ENCODE data around the gene CCDC180. TPM values are rescaled to one million over a fixed set of nuclear protein-coding genes. Genes with fewer than 3 reads are reported as not detected.

Gene CCDC180
- total RNA-seq, 1 experiment from 2014 or later, result 7.9 TPM

GRCh38 chr9:97319395-97319794 lies 11.9 kb downstream of the CCDC180 start:
- TF ChIP-seq SP1 (IDR thresholded peaks at IDR 0.05; ENCODE audit: low read depth) (no peak), ATF3 (IDR thresholded peaks at IDR 0.05) (no peak), REST (IDR thresholded peaks at IDR 0.05; ENCODE audit: low read depth) (no peak), JUND (IDR thresholded peaks at IDR 0.05) (no peak), EGR1 (IDR thresholded peaks at IDR 0.05; ENCODE audit: low read depth) (no peak), CEBPB (IDR thresholded peaks at IDR 0.05; ENCODE audit: low read depth) (no peak), RAD21 (IDR thresholded peaks at IDR 0.05; ENCODE audit: low read depth) (no peak), SIN3A (IDR thresholded peaks at IDR 0.05; ENCODE audit: low read depth) (no peak), TCF7L2 (IDR thresholded peaks at IDR 0.05; ENCODE audit: borderline replicate concordance, extremely low read depth, insufficient read depth, insufficient read length) (no peak), CBX3 (IDR thresholded peaks at IDR 0.05; ENCODE audit: low read depth) (no peak), FOSL1 (IDR thresholded peaks at IDR 0.05; ENCODE audit: low read depth) (no peak), POLR2AphosphoS5 (IDR thresholded peaks at IDR 0.05; ENCODE audit: low read depth, low read length) (no peak), POLR2A (IDR thresholded peaks at IDR 0.05; ENCODE audit: borderline replicate concordance, extremely low read depth, insufficient read depth, insufficient read length) (no peak)
- TF ChIP-seq, protein P1, sequence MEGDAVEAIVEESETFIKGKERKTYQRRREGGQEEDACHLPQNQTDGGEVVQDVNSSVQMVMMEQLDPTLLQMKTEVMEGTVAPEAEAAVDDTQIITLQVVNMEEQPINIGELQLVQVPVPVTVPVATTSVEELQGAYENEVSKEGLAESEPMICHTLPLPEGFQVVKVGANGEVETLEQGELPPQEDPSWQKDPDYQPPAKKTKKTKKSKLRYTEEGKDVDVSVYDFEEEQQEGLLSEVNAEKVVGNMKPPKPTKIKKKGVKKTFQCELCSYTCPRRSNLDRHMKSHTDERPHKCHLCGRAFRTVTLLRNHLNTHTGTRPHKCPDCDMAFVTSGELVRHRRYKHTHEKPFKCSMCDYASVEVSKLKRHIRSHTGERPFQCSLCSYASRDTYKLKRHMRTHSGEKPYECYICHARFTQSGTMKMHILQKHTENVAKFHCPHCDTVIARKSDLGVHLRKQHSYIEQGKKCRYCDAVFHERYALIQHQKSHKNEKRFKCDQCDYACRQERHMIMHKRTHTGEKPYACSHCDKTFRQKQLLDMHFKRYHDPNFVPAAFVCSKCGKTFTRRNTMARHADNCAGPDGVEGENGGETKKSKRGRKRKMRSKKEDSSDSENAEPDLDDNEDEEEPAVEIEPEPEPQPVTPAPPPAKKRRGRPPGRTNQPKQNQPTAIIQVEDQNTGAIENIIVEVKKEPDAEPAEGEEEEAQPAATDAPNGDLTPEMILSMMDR (IDR thresholded peaks at IDR 0.05 in 2 of 3, conservative IDR thresholded peaks at IDR 0.05 in 1 of 3; ENCODE audit: borderline replicate concordance in 1 of 3, insufficient read depth in 1 of 3, low read depth in 2 of 3, low read length in 2 of 3), result no peak
- TF ChIP-seq, protein P2, sequence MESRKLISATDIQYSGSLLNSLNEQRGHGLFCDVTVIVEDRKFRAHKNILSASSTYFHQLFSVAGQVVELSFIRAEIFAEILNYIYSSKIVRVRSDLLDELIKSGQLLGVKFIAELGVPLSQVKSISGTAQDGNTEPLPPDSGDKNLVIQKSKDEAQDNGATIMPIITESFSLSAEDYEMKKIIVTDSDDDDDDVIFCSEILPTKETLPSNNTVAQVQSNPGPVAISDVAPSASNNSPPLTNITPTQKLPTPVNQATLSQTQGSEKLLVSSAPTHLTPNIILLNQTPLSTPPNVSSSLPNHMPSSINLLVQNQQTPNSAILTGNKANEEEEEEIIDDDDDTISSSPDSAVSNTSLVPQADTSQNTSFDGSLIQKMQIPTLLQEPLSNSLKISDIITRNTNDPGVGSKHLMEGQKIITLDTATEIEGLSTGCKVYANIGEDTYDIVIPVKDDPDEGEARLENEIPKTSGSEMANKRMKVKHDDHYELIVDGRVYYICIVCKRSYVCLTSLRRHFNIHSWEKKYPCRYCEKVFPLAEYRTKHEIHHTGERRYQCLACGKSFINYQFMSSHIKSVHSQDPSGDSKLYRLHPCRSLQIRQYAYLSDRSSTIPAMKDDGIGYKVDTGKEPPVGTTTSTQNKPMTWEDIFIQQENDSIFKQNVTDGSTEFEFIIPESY (IDR thresholded peaks at IDR 0.05; ENCODE audit: extremely low read depth, insufficient replicate concordance, low read length), result no peak
- TF ChIP-seq, protein P3, sequence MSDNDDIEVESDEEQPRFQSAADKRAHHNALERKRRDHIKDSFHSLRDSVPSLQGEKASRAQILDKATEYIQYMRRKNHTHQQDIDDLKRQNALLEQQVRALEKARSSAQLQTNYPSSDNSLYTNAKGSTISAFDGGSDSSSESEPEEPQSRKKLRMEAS (IDR thresholded peaks at IDR 0.05), result no peak
- Histone ChIP-seq H2AFZ (ENCODE audit: low read depth, low read length, poor library complexity, severe bottlenecking) (no peak overlapping the region), H3K36me3 (ENCODE audit: control insufficient read depth in 1 of 2, insufficient read depth in 2 of 2, low read length in 2 of 2) (peaks cover 0 to 4% of the 10 kb centered on the region in 2 experiments; a peak in 3 of 4 replicates), H3K4me2 (ENCODE audit: low read length) (no peak overlapping the region), H3K4me3 (replicated peaks in 1 of 2; ENCODE audit: low read depth in 1 of 2, low read length in 2 of 2) (no peak overlapping the region), H3K9me2 (ENCODE audit: insufficient read depth) (no peaks in the 10 kb centered on the region), H3K9ac (ENCODE audit: low read length) (no peak overlapping the region), H4K20me1 (ENCODE audit: insufficient read depth) (no peaks in the 10 kb centered on the region), H3K27ac (ENCODE audit: low read depth, low read length) (no peak overlapping the region), H3K4me1 (ENCODE audit: control insufficient read depth in 1 of 2, insufficient read depth in 2 of 2, low read length in 2 of 2) (no peaks in the 10 kb centered on the region), H3K9me3 (ENCODE audit: control insufficient read depth in 1 of 2, insufficient read depth in 1 of 2, low read depth in 1 of 2, low read length in 2 of 2) (no peaks in the 10 kb centered on the region), H3K27me3 (ENCODE audit: insufficient read depth, low read length) (no peaks in the 10 kb centered on the region), H3K79me2 (ENCODE audit: insufficient read depth, low read length) (no peaks in the 10 kb centered on the region)
- no TSS peak for BruUV-seq (replicated peaks)
- POLR2A ChIA-PET, result no interaction called here
- DNase-seq (ENCODE audit: low read depth, low spot score) (no peak), ATAC-seq (no peak)
- RAD21 ChIA-PET (ENCODE audit: low non-redundant PET in 1 of 2, low total read pairs in 2 of 2, uncharacterized antibody in 2 of 2, unreplicated experiment in 2 of 2), result no interaction called here
- CTCF ChIA-PET, result interaction anchor here (1.0 kb wide), 1 partner anchor 462 kb away, joined by 3 read pairs; no protein-coding TSS in a partner anchor
- intact Hi-C loops (cut with micrococcal nuclease), result no loop called here

Measured in HCT116 (cell line).